Cardiac fibroblast (primary cell): Measurements from ENCODE around the gene EMILIN3.

Source experiments
- DNase-seq, 2 donors: peaks; one replicate each; pipeline versions ENCODE4 v3.0.0 to v3.0.0-alpha.2; 2010; ENCODE audit warnings: low read depth in 2 of 2
- H3K4me3 ChIP-seq, 2 donors: replicated peaks in 1 of 2; 1 replicate in 1 of 2; 2 replicates in 1 of 2; pipeline ENCODE4 v1.5.1; 2011; ENCODE audit warnings: low read depth in 2 of 2, low read length in 2 of 2, mild to moderate bottlenecking in 2 of 2, moderate library complexity in 1 of 2
- CTCF ChIP-seq: IDR thresholded peaks from one replicate; pipeline ENCODE4 v1.5.1; 2011; ENCODE audit warnings: low read depth, mild to moderate bottlenecking, low read length, inconsistent platforms

The EMILIN3 gene

GRCh38 chr20:41366546-41367392 lies at the start of gene EMILIN3:
EMILIN3 (minus strand) TSS chr20:41366818; CDS start chr20:41366634, 184 bp downstream.
- TF ChIP-seq CTCF = no peak
- H3K4me3 ChIP-seq = peak within 1 kb of the TSS; percentile 18 to 22
- DNase-seq = no peak

- DNase-seq = no peak
- no peak for TF ChIP-seq CTCF
- H3K4me3 ChIP-seq = no peak overlapping the region
Measured at GRCh38 chr20:41415191-41415590, 48.6 kb upstream of the EMILIN3 start.

- no peak for DNase-seq
- H3K4me3 ChIP-seq = no peak overlapping the region
- TF ChIP-seq CTCF = no peak
Measured at GRCh38 chr20:41413169-41413568, 46.6 kb upstream of the EMILIN3 start.

GRCh38 chr20:41412324-41413120 lies 45.9 kb upstream of the EMILIN3 start:
- TF ChIP-seq CTCF = no peak
- no peak for DNase-seq
- no peak overlapping the region for H3K4me3 ChIP-seq

GRCh38 chr20:41411391-41411847 lies 44.8 kb upstream of the EMILIN3 start:
- DNase-seq = peak; percentile 61 to 64
- peak; percentile 32 for TF ChIP-seq CTCF
- no peak overlapping the region for H3K4me3 ChIP-seq

- H3K4me3 ChIP-seq = no peak overlapping the region
- TF ChIP-seq CTCF = no peak
- no peak for DNase-seq
Measured at GRCh38 chr20:41408986-41409385, 42.4 kb upstream of the EMILIN3 start.
